ENCODE results near the gene PTPN1. TPM values are rescaled to one million over a fixed set of nuclear protein-coding genes. Genes with fewer than 3 reads are reported as not detected.

The PTPN1 gene
- total and polyA plus RNA-seq, 12 donors: 15.5 to 45.3 (median 29.4) TPM

- Histone ChIP-seq H3K4me3 (no peak overlapping the region), H3K36me3 (peaks cover 0 to 7% (median 0%) of the 10 kb centered on the region in 9 donors), H3K27ac (peak overlapping the region in 1 of 10 donors; percentile 27), H3K27me3 (no peaks in the 10 kb centered on the region), H3K9me3 (no peaks in the 10 kb centered on the region), H3K4me1 (peaks cover 14 to 91% (median 69%) of the 10 kb centered on the region in 9 donors)
- ATAC-seq: no peak
- intact Hi-C loops (cut with DNase I): no loop called here
- no peak for TF ChIP-seq CTCF (IDR thresholded peaks at IDR 0.05)
- WGBS, 2 donors: 97 to 98% methylated on average over 4 of the region's 4 CpGs
- no peak for DNase-seq
These were observed 15.5 kb downstream of the PTPN1 start for GRCh38 chr20:50525681-50526080.

DNA sequence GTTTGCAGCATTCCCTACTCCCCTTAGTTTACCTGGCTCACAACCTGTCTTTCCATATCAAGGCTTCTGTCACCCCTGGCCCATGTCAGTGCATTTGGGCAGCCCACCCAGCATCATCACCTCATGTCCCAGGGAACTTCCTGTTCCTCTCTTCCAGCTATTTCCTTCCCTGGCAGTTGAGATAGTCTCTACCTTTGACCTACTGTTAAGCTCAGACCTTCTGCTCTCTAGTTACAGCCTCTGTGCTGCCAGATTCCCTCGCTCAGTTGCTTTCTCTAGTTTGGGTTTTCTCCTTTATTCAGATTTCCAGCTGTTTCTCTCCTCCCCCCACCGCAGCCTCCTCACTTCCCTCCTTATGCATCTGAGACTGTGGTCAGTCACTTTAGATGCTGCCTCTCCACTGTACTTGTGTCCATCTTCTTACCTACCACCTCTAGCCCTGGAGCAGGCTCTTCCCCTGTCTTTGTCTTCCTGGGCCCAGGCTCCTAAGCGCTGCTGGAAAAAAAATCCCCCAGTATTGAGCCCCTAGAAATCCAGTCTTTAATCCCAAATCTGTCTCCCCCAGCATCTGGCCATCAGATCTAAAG is 16.3 kb downstream of the PTPN1 start:
- Histone ChIP-seq H3K27me3 (no peaks in the 10 kb centered on the region), H3K4me3 (no peak overlapping the region), H3K36me3 (peaks cover 0 to 7% (median 0%) of the 10 kb centered on the region in 9 donors), H3K9me3 (no peaks in the 10 kb centered on the region), H3K4me1 (peaks cover 13 to 90% (median 61%) of the 10 kb centered on the region in 9 donors), H3K27ac (peak overlapping the region in 4 of 10 donors; percentile 1 to 35 (median 18))
- no peak for DNase-seq
- no peak for TF ChIP-seq CTCF (IDR thresholded peaks at IDR 0.05)
- peak in 4 of 8 donors; percentile 23 to 64 (median 40) for ATAC-seq
- intact Hi-C loops (cut with DNase I): no loop called here
- WGBS, 2 donors: 54 to 70% methylated on average over 3 of the region's 3 CpGs

GRCh38 chr20:50527068-50527605 is 17.0 kb downstream of the PTPN1 start:
- Histone ChIP-seq H3K27ac (peak overlapping the region in 3 of 10 donors; percentile 1 to 35 (median 27)), H3K4me3 (no peak overlapping the region), H3K27me3 (no peaks in the 10 kb centered on the region), H3K9me3 (no peaks in the 10 kb centered on the region), H3K36me3 (peaks cover 0 to 7% (median 0%) of the 10 kb centered on the region in 9 donors), H3K4me1 (peaks cover 13 to 90% (median 60%) of the 10 kb centered on the region in 9 donors)
- 77 to 81% methylated on average over 9 of the region's 9 CpGs for WGBS, 2 donors
- intact Hi-C loops (cut with DNase I): no loop called here
- ATAC-seq (no peak), DNase-seq (no peak)
- TF ChIP-seq CTCF (IDR thresholded peaks at IDR 0.05): no peak

DNA sequence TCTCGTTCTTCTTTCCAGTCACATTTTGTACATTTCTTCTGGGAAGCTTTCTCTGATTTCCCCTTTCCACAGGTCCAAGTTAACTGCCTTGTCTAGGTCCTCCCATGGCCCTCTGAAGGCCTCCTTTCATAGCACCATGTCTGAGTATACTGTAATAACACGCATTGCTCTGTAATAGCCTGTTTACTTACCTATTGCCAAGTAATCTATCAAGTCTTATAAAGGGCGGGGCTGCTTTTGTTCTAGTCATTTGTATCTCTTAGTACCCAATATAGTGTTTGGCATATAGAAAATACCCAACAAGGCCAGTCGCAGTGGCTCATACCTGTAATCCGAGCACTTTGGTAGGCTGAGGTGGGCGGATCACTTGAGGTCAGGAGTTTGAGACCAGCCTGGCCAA is 17.9 kb downstream of the PTPN1 start:
- H3K4me1 ChIP-seq: peaks cover 13 to 90% (median 66%) of the 10 kb centered on the region in 9 donors
- H3K27me3 ChIP-seq: no peaks in the 10 kb centered on the region
- DNase-seq (no peak), ATAC-seq (no peak)
- no peak for TF ChIP-seq CTCF (IDR thresholded peaks at IDR 0.05)
- intact Hi-C loops (cut with DNase I): no loop called here
- WGBS, 2 donors: 89 to 91% methylated on average over 6 of the region's 6 CpGs
- H3K9me3 ChIP-seq: no peaks in the 10 kb centered on the region
- H3K36me3 ChIP-seq: peaks cover 0 to 4% (median 0%) of the 10 kb centered on the region in 9 donors
- no peak overlapping the region for H3K27ac ChIP-seq
- no peak overlapping the region for H3K4me3 ChIP-seq
